ENCODE measurements around the gene EEF1AKMT3.

DNA sequence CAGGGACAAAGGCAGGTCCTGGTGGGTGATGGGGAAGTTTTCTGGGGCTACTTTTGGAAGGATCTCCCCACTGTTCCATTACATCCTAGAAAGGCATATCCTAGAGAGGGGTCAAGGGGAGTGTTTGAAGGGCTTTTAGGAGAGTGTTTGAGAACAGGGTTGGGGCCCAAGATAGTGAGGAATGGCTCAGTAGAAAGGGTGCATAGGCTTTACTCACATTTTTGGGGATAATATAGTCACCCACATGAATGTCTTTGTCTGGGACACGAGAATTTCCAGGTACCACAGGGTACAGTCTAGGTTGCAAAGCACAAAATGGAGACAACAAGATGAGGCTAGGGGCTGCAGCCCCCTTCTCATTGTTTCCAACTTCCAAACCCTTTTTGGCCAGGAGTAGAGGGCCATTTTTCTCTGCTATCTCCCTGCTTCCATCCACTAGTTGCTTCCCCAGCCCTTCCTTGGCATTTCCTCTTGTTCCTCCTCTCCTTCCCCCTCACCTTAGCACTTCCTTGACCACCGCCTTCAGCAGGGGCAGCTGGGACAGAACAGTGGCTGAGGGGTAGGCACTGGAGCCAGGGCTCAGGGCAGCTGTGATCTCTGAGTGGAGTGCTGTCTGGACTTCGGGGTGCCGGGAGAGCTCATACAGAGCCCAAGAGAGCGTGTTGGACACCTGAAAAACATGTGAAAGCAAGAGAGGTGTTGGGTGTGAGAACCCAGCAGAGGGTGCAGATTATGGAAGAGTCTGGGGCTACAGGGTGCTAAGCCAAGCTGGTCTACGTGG, 8.3 kb upstream of the EEF1AKMT3 start:
- TF ChIP-seq CTCF (IDR thresholded peaks at IDR 0.05): no peak
- TF ChIP-seq EP300 (IDR thresholded peaks at IDR 0.05): no peak
